Measurements from ENCODE around the gene SH3RF1. TPM values are rescaled to one million over a fixed set of nuclear protein-coding genes. Genes with fewer than 3 reads are reported as not detected.
A peak's percentile ranks its signal among the peaks of the same experiment; 100 is the strongest.

Gene SH3RF1
- total RNA-seq, 6 experiments from 2014 or later: 54.5 to 67.1 (median 57.1) TPM

DNA sequence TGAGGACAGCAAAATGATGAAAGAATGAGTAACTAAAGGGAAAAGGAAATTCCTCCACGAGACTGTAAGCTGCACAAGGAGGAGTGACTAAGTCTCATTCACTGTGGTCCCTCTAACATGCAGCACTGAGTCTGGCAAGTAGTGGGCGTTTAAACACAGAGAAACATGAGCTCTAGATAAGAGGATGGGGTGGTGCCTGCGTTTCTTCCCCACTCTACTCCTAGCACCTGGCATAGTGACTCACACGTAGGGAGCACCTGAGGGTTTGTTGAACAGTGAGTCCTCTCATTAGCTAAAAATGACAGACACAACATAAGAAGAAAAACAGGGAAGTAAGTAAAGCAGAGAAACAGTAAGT is 154.9 kb downstream of the SH3RF1 start:
- Mint-ChIP-seq H3K4me1 (ENCODE audit: low read depth) (peaks cover 62% of the 10 kb centered on the region), H3K27ac (peak overlapping the region; percentile 84), H3K27me3 (ENCODE audit: insufficient read depth) (peaks cover 2% of the 10 kb centered on the region; the same call in 1 of the 2 replicates), H3K36me3 (ENCODE audit: low read depth) (peaks cover 52% of the 10 kb centered on the region), H3K4me3 (peak overlapping the region; percentile 65), H3K9me3 (no peaks in the 10 kb centered on the region)
- TF ChIP-seq, protein P1, sequence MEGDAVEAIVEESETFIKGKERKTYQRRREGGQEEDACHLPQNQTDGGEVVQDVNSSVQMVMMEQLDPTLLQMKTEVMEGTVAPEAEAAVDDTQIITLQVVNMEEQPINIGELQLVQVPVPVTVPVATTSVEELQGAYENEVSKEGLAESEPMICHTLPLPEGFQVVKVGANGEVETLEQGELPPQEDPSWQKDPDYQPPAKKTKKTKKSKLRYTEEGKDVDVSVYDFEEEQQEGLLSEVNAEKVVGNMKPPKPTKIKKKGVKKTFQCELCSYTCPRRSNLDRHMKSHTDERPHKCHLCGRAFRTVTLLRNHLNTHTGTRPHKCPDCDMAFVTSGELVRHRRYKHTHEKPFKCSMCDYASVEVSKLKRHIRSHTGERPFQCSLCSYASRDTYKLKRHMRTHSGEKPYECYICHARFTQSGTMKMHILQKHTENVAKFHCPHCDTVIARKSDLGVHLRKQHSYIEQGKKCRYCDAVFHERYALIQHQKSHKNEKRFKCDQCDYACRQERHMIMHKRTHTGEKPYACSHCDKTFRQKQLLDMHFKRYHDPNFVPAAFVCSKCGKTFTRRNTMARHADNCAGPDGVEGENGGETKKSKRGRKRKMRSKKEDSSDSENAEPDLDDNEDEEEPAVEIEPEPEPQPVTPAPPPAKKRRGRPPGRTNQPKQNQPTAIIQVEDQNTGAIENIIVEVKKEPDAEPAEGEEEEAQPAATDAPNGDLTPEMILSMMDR (IDR thresholded peaks at IDR 0.05): peak; percentile 65
- DNase-seq: peak; percentile 93

DNA sequence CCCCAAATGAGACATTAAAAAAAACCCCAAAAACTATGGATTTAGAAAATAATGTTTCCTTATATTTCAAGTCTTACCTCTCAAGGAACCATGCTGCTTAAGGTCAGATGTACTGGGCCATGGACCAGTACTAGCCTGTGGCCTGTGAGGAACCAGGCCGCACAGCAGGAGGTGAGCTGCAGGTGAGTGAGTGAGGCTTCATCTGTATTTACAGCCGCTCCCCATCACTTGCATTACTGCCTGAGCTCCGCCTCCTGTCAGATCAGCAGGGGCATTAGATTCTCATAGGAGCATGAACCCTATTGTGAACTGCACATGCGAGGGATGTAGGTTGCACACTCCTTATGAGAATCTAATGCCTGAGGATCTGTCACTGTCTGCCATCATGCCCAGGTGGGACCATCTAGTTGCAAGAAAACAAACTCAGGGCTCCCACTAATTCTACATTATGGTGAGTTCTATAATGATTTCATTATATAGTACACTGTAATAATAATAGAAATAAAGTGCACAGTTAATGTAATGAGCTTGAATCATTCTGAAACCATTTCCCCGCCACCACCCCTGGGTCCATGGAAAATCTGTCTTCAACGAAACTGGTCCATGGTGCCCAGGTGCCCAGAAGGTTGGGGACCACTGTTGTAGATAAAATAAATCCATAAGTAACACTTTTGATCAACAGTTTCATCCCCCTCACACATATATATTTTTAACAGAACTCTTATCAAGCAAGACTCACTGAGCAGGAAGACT is 155.4 kb downstream of the SH3RF1 start:
- Mint-ChIP-seq H3K4me1 (ENCODE audit: low read depth) (peaks cover 64% of the 10 kb centered on the region), H3K9me3 (no peaks in the 10 kb centered on the region), H3K36me3 (ENCODE audit: low read depth) (peaks cover 52% of the 10 kb centered on the region), H3K27me3 (ENCODE audit: insufficient read depth) (peaks cover 2% of the 10 kb centered on the region; the same call in 1 of the 2 replicates), H3K4me3 (peak overlapping the region; percentile 65), H3K27ac (peak overlapping the region; percentile 84)
- TF ChIP-seq, protein P1 (IDR thresholded peaks at IDR 0.05): no peak
- DNase-seq: no peak

DNA sequence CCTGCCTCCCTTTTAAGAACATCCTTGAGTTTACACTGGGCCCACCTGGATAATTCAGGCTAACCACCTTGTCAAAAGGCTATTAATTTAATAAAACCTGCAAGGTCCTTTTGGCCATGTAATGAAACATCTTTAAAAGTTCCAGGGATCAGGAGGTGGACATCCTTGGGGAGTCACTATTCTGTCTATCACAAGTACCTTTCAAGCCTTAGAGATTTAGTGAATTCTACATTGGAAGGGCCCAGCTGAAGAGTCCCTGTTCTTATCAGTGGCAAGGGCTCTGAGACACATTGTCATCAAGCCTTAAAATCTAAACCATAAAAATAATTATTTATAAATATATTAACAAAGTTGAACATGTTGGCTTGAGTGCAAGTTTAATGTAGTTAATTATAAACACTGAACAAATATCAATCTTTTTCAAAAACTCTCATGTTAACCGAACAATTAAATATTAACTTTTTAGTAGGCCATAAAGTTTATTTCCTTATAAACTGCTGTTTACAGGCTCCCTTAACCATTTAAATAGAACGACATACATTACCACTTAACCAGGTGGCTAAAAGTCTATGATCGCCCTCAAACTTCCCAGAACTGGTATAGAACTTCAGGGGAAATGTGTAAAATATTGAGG is 156.3 kb downstream of the SH3RF1 start:
- Mint-ChIP-seq H3K9me3 (no peaks in the 10 kb centered on the region), H3K27me3 (ENCODE audit: insufficient read depth) (peaks cover 2% of the 10 kb centered on the region; the same call in 1 of the 2 replicates)

DNA sequence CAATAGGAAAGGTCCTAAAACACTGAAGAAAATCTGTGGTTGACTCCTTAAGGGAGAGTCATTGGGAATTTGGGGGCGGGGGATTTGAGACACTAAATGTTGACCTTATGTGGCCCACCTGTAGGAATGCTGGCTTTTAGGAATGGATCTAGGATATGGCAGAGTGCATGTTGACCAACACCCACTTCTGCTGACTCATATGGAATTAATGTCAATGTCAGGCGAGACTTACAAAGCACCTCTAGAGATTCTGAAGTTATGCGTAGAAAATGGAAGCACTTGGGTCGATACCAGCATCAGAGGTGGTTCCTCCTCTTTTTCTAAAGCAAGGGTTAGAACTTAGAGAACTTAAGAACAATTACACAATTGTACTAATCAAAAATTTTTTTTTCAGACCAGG is 160.1 kb downstream of the SH3RF1 start:
- Mint-ChIP-seq H3K9me3 (no peaks in the 10 kb centered on the region), H3K27ac (no peak overlapping the region), H3K36me3 (ENCODE audit: low read depth) (peaks cover 67% of the 10 kb centered on the region), H3K4me1 (ENCODE audit: low read depth) (peaks cover 36% of the 10 kb centered on the region), H3K4me3 (no peak overlapping the region), H3K27me3 (ENCODE audit: insufficient read depth) (peaks cover 2% of the 10 kb centered on the region)
- no peak for DNase-seq
- TF ChIP-seq, protein P1 (IDR thresholded peaks at IDR 0.05): no peak

More for the DNA sequence above, 156.3 kb downstream of the SH3RF1 start:
- TF ChIP-seq, protein P1 (IDR thresholded peaks at IDR 0.05): no peak
- Mint-ChIP-seq H3K4me3 (no peak overlapping the region), H3K4me1 (ENCODE audit: low read depth) (peaks cover 67% of the 10 kb centered on the region), H3K36me3 (ENCODE audit: low read depth) (peaks cover 55% of the 10 kb centered on the region), H3K27ac (peak overlapping the region; percentile 84)
- DNase-seq: no peak

DNA sequence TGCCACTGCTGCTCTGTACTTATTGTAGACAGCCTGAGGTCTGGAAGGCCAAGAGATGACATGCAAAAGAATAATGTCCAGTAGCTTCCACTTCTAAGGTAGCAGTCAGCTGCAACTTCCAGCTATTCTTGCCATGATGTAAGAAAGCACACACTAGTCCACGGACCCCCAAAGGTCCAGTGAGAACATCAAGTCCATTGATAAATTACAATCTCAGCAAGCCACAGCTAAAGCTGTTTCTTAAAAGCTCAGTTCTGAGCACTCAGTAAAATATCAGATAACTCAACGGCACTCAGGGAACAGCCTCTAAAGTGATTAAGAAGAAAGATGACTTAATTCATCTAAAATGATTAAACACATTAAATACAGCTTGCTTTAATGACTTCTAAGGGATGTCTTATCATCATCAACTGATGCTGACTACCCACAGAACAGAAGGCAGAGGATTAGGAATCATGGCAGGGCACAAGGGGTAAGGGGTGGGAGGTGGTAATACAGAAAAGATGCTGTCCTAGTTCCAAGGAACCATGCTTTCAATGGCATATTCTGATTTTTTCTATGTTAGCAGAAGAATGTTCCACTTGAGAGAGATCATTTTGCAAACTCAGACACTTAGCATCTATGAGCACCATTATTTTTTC is 161.6 kb downstream of the SH3RF1 start:
- Mint-ChIP-seq H3K4me1 (ENCODE audit: low read depth) (peaks cover 31% of the 10 kb centered on the region), H3K27ac (peak overlapping the region; percentile 33; the same call in 1 of the 2 replicates), H3K36me3 (ENCODE audit: low read depth) (peaks cover 63% of the 10 kb centered on the region), H3K9me3 (no peaks in the 10 kb centered on the region), H3K4me3 (no peak overlapping the region), H3K27me3 (ENCODE audit: insufficient read depth) (peaks cover 2% of the 10 kb centered on the region)
- TF ChIP-seq, protein P1 (IDR thresholded peaks at IDR 0.05): no peak
- no peak for DNase-seq

All from HFFc6 (cell line).